Liver (tissue), 9 donors: Measurements from ENCODE around the gene CPLX1. TPM values are rescaled to one million over a fixed set of nuclear protein-coding genes. Genes with fewer than 3 reads are reported as not detected.

Experiments
- DNase-seq: peaks from one replicate; pipeline ENCODE4 v3.0.0-alpha.2; 2017; ENCODE audit warnings: low spot score
- H3K27ac ChIP-seq, 2 donors: one replicate each; pipeline ENCODE4 v1.7.0; 2013; ENCODE audit warnings: inconsistent platforms in 2 of 2, low read length in 2 of 2, control low read depth in 1 of 2, low read depth in 1 of 2, mild to moderate bottlenecking in 1 of 2
- H3K27me3 ChIP-seq, 4 donors: one replicate each; pipeline versions ENCODE4 v1.6.1 to v1.7.0; 2013; ENCODE audit warnings: low read length in 3 of 4, inconsistent platforms in 1 of 4, mild to moderate bottlenecking in 1 of 4, moderate library complexity in 1 of 4; ENCODE audit not compliant: control insufficient read depth in 4 of 4, insufficient read depth in 4 of 4
- H3K36me3 ChIP-seq, 4 donors: one replicate each; pipeline versions ENCODE4 v1.6.1 to v1.7.0; 2013; ENCODE audit warnings: low read length in 3 of 4, mild to moderate bottlenecking in 3 of 4, low read depth in 1 of 4, moderate library complexity in 1 of 4; ENCODE audit not compliant: control insufficient read depth in 4 of 4, insufficient read depth in 3 of 4
- H3K4me1 ChIP-seq, 4 donors: one replicate each; pipeline versions ENCODE4 v1.6.1 to v1.7.0; 2013; ENCODE audit warnings: low read length in 3 of 4, mild to moderate bottlenecking in 3 of 4, moderate library complexity in 1 of 4; ENCODE audit not compliant: control insufficient read depth in 4 of 4, insufficient read depth in 4 of 4
- H3K4me3 ChIP-seq, 3 donors: one replicate each; pipeline versions ENCODE4 v1.6.1 to v1.7.0; 2013; ENCODE audit warnings: low read length in 3 of 3, control low read depth in 1 of 3, low read depth in 1 of 3, mild to moderate bottlenecking in 1 of 3
- H3K9ac ChIP-seq, 2 donors: one replicate each; pipeline ENCODE4 v1.7.0; 2013; ENCODE audit warnings: low read length in 2 of 2, mild to moderate bottlenecking in 2 of 2, moderate library complexity in 2 of 2, control low read depth in 1 of 2, low read depth in 1 of 2
- H3K9me3 ChIP-seq, 4 donors: one replicate each; pipeline versions ENCODE4 v1.6.1 to v1.7.0; 2013; ENCODE audit warnings: low read length in 3 of 4; ENCODE audit not compliant: control insufficient read depth in 4 of 4
- EGR1 ChIP-seq, 2 donors: IDR thresholded peaks; 2 replicates each; pipeline ENCODE4 v1.6.1; 2016 to 2018; ENCODE audit warnings: antibody characterized with exemption in 2 of 2, low read depth in 2 of 2
- FOXA1 ChIP-seq: IDR thresholded peaks from 2 replicates; pipeline ENCODE4 v1.6.1; 2016; ENCODE audit warnings: antibody characterized with exemption
- FOXA2 ChIP-seq: IDR thresholded peaks from 2 replicates; pipeline ENCODE4 v1.6.1; 2016; ENCODE audit warnings: antibody characterized with exemption
- GABPA ChIP-seq, 2 donors: IDR thresholded peaks in 1 of 2; conservative IDR thresholded peaks in 1 of 2; 2 replicates each; pipeline ENCODE4 v1.6.1; 2016; ENCODE audit warnings: antibody characterized with exemption in 2 of 2, mild to moderate bottlenecking in 1 of 2, moderate library complexity in 1 of 2
- HNF4A ChIP-seq, 2 donors: conservative IDR thresholded peaks; 2 replicates each; pipeline ENCODE4 v1.6.1; 2016; ENCODE audit warnings: antibody characterized with exemption in 2 of 2, mild to moderate bottlenecking in 2 of 2
- HNF4G ChIP-seq: IDR thresholded peaks from 2 replicates; pipeline ENCODE4 v1.6.1; 2016; ENCODE audit warnings: antibody characterized with exemption
- JUND ChIP-seq, 2 donors: IDR thresholded peaks; 2 replicates each; pipeline ENCODE4 v1.6.1; 2016; ENCODE audit warnings: antibody characterized with exemption in 2 of 2
- NR2F2 ChIP-seq: IDR thresholded peaks from 2 replicates; pipeline ENCODE4 v1.6.1; 2016; ENCODE audit warnings: antibody characterized with exemption
- RAD21 ChIP-seq, 2 donors: IDR thresholded peaks; 2 replicates each; pipeline ENCODE4 v1.6.1; 2016; ENCODE audit warnings: antibody characterized with exemption in 2 of 2, mild to moderate bottlenecking in 2 of 2
- RXRA ChIP-seq, 2 donors: IDR thresholded peaks; 2 replicates each; pipeline ENCODE4 v1.6.1; 2017 to 2018; ENCODE audit warnings: antibody characterized with exemption in 2 of 2, mild to moderate bottlenecking in 1 of 2
- SP1 ChIP-seq: IDR thresholded peaks from 2 replicates; pipeline ENCODE4 v1.6.1; 2018; ENCODE audit warnings: antibody characterized with exemption, mild to moderate bottlenecking
- TAF1 ChIP-seq: conservative IDR thresholded peaks from 2 replicates; pipeline ENCODE4 v1.6.1; 2016; ENCODE audit warnings: antibody characterized with exemption, mild to moderate bottlenecking
- YY1 ChIP-seq: IDR thresholded peaks from 2 replicates; pipeline ENCODE4 v1.6.1; 2016; ENCODE audit warnings: antibody characterized with exemption, mild to moderate bottlenecking
- WGBS: extraction: QIAGEN DNeasy Blood & Tissue Kit; methylation state at CpG from one replicate; pipeline ENCODE4 v1.1.7; 2013; 5-methylcytosine and 5-hydroxymethylcytosine counted together
- polyA plus RNA-seq, 2 donors: library from polyadenylated mRNA; stranded (reverse) in 1 of 2; unstranded in 1 of 2; fragments of 200-250 nt in 1 of 2; fragments of >200 nt in 1 of 2; fragmentation: Nextera tagmentation in 1 of 2; extraction: Ambion mirVana in 1 of 2; gene quantifications; one replicate each; pipeline versions ENCODE4 v1.2.1 to v1.2.3, GENCODE V29; 2013 to 2015
- total RNA-seq, 2 donors: library from RNA; depleted of rRNA; stranded (reverse); fragments of >200 nt; gene quantifications; one replicate each; pipeline ENCODE4 v1.2.3, GENCODE V29; 2014
- TF ChIP-seq, protein P1 (sequence below): IDR thresholded peaks from 2 replicates; pipeline ENCODE4 v1.6.1; 2016; ENCODE audit warnings: antibody characterized with exemption
- TF ChIP-seq, protein P2 (sequence below): IDR thresholded peaks from 2 replicates; pipeline ENCODE4 v1.6.1; 2016; ENCODE audit warnings: antibody characterized with exemption
- TF ChIP-seq, protein P3 (sequence below): IDR thresholded peaks from 2 replicates; pipeline ENCODE4 v1.6.1; 2016; ENCODE audit warnings: antibody characterized with exemption
- TF ChIP-seq, protein P4 (sequence below): IDR thresholded peaks from 2 replicates; pipeline ENCODE4 v1.6.1; 2016; ENCODE audit warnings: antibody characterized with exemption, mild to moderate bottlenecking
- TF ChIP-seq, protein P5 (sequence below): fragments of 150-350 bp; IDR thresholded peaks from 2 replicates; pipeline ENCODE4 v1.5.1; 2017; ENCODE audit warnings: improper control_type of control experiment, low read depth, low read length; ENCODE audit not compliant: missing input control
- donor health status: healthy.
- donor health status: healthy.
- donor health status: healthy.
- donor health status: healthy.
- donor health status: healthy.

The CPLX1 gene
- total and polyA plus RNA-seq, 4 donors, result 0.14 to 2.8 (median 0.80) TPM

DNA sequence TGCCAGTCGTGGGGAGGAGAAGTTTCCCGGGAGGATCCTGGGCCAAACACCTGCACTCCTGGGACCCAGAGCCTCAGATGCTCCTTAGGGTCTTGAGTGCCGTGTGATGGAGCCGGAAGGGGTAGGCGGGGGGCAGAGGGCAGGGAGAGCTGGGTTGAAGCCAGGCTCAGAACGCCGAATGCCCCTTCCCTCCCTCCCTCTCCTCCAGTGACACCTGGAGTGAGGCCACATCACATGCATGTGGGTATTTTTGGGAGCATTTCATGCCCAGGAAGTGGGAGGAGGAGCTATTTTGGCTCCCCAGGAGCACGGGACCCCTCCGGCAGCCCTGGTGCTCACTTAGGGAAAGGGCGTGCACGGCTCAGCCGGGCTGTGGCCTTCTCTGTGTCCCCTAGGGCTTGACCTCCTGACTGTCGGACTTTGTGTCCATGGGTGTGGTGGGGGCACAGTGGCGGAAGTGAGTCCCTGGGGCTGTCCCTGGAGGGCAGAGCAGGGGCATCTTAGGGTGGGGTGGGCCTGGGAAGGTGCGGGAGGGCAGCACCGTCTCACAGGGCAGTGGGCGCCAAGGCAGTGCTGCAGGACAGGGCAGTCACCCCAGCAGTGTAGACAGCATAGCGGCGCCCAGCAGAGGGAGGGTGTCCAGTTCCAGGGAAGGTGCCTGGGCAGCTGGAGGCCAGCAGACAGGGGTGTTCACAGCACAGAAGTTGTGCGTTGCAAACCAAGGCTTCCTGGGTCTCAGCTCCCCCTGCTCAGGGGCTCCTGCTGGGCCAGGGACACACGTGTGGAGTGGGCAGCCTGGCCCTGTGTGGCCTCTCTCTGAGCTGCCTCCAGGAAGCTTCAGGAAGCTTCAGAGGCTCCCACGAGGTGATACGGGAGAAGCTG is 4.9 kb upstream of the CPLX1 start:
- DNase-seq, result no peak
- Histone ChIP-seq H3K4me3 (no peak overlapping the region), H3K9ac (no peak overlapping the region), H3K4me1 (peaks cover 0 to 7% (median 5%) of the 10 kb centered on the region in 4 donors), H3K27ac (no peak overlapping the region), H3K9me3 (peaks cover 0 to 5% (median 0%) of the 10 kb centered on the region in 4 donors), H3K27me3 (no peaks in the 10 kb centered on the region), H3K36me3 (no peaks in the 10 kb centered on the region)
- TF ChIP-seq RXRA (IDR thresholded peaks at IDR 0.05) (no peak), SP1 (no peak), FOXA1 (no peak), HNF4A (conservative IDR thresholded peaks at IDR 0.05) (no peak), TAF1 (no peak)
- TF ChIP-seq, protein P1, sequence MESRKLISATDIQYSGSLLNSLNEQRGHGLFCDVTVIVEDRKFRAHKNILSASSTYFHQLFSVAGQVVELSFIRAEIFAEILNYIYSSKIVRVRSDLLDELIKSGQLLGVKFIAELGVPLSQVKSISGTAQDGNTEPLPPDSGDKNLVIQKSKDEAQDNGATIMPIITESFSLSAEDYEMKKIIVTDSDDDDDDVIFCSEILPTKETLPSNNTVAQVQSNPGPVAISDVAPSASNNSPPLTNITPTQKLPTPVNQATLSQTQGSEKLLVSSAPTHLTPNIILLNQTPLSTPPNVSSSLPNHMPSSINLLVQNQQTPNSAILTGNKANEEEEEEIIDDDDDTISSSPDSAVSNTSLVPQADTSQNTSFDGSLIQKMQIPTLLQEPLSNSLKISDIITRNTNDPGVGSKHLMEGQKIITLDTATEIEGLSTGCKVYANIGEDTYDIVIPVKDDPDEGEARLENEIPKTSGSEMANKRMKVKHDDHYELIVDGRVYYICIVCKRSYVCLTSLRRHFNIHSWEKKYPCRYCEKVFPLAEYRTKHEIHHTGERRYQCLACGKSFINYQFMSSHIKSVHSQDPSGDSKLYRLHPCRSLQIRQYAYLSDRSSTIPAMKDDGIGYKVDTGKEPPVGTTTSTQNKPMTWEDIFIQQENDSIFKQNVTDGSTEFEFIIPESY, result no peak
- 75% methylated on average over 23 of the region's 23 CpGs for WGBS

DNA sequence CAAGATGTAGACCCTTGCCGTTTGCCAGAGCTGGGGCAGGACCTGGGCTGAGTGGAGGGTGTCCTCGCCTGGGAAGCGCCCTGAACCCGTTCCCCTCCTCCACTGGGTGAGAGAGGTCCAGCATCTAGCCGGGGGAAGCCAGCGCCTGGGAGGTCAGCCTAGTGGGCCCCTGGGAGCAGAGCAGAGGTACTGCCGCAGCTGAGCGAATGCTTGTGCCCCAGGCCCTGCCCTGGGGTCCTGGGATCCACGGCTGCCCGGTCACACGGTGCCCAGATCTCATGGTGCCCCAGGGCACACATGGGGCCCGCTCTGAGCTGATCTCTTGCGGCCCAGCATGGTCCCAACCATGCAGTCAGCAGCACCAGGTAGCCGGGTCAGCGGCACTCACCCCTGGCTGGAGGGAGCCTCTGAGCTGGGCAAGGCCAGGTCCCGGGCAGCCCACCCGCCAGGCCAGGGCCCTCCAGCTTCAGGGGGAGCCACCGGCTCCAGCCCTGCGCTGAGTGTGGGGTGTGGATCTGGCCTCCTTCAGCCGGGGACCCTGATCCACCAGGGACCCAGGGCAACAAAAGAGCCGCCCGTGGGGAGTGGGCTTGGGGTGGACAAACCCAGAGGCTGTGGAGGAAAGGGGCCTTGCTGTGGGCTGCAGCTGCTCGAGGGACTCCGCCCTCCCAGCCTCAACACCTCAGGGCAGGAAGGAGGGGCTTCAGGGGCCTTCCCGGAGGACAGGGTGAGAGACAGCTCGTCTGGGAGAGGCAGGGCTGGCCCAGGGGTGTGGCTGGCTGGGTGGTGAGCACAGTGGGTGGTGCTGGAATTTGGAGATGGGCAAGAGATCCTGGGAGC is 4.1 kb upstream of the CPLX1 start:
- H3K4me1 ChIP-seq, result peaks cover 2 to 11% (median 9%) of the 10 kb centered on the region in 4 donors
- no peak overlapping the region for H3K9ac ChIP-seq
- H3K27ac ChIP-seq, result no peak overlapping the region
- H3K36me3 ChIP-seq, result no peaks in the 10 kb centered on the region
- 75% methylated on average over 26 of the region's 26 CpGs for WGBS
- DNase-seq, result no peak
- H3K27me3 ChIP-seq, result no peaks in the 10 kb centered on the region
- TF ChIP-seq HNF4A (conservative IDR thresholded peaks at IDR 0.05) (no peak), SP1 (no peak), HNF4G (no peak), EGR1 (IDR thresholded peaks at IDR 0.05; ENCODE audit: low read depth in 2 of 2) (no peak), GABPA (IDR thresholded peaks at IDR 0.05 in 1 of 2, conservative IDR thresholded peaks at IDR 0.05 in 1 of 2) (no peak), FOXA2 (no peak), RAD21 (IDR thresholded peaks at IDR 0.05) (no peak), JUND (IDR thresholded peaks at IDR 0.05) (no peak), YY1 (no peak), TAF1 (no peak), NR2F2 (no peak), RXRA (IDR thresholded peaks at IDR 0.05) (no peak), FOXA1 (no peak)
- TF ChIP-seq, protein P2, sequence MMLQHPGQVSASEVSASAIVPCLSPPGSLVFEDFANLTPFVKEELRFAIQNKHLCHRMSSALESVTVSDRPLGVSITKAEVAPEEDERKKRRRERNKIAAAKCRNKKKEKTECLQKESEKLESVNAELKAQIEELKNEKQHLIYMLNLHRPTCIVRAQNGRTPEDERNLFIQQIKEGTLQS, result no peak
- TF ChIP-seq, protein P3, sequence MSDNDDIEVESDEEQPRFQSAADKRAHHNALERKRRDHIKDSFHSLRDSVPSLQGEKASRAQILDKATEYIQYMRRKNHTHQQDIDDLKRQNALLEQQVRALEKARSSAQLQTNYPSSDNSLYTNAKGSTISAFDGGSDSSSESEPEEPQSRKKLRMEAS, result no peak
- TF ChIP-seq, protein P4, sequence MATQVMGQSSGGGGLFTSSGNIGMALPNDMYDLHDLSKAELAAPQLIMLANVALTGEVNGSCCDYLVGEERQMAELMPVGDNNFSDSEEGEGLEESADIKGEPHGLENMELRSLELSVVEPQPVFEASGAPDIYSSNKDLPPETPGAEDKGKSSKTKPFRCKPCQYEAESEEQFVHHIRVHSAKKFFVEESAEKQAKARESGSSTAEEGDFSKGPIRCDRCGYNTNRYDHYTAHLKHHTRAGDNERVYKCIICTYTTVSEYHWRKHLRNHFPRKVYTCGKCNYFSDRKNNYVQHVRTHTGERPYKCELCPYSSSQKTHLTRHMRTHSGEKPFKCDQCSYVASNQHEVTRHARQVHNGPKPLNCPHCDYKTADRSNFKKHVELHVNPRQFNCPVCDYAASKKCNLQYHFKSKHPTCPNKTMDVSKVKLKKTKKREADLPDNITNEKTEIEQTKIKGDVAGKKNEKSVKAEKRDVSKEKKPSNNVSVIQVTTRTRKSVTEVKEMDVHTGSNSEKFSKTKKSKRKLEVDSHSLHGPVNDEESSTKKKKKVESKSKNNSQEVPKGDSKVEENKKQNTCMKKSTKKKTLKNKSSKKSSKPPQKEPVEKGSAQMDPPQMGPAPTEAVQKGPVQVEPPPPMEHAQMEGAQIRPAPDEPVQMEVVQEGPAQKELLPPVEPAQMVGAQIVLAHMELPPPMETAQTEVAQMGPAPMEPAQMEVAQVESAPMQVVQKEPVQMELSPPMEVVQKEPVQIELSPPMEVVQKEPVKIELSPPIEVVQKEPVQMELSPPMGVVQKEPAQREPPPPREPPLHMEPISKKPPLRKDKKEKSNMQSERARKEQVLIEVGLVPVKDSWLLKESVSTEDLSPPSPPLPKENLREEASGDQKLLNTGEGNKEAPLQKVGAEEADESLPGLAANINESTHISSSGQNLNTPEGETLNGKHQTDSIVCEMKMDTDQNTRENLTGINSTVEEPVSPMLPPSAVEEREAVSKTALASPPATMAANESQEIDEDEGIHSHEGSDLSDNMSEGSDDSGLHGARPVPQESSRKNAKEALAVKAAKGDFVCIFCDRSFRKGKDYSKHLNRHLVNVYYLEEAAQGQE, result no peak
- TF ChIP-seq, protein P1, result no peak
- TF ChIP-seq, protein P5, sequence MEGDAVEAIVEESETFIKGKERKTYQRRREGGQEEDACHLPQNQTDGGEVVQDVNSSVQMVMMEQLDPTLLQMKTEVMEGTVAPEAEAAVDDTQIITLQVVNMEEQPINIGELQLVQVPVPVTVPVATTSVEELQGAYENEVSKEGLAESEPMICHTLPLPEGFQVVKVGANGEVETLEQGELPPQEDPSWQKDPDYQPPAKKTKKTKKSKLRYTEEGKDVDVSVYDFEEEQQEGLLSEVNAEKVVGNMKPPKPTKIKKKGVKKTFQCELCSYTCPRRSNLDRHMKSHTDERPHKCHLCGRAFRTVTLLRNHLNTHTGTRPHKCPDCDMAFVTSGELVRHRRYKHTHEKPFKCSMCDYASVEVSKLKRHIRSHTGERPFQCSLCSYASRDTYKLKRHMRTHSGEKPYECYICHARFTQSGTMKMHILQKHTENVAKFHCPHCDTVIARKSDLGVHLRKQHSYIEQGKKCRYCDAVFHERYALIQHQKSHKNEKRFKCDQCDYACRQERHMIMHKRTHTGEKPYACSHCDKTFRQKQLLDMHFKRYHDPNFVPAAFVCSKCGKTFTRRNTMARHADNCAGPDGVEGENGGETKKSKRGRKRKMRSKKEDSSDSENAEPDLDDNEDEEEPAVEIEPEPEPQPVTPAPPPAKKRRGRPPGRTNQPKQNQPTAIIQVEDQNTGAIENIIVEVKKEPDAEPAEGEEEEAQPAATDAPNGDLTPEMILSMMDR, result no peak
- peaks cover 0 to 5% (median 0%) of the 10 kb centered on the region in 4 donors for H3K9me3 ChIP-seq
- H3K4me3 ChIP-seq, result no peak overlapping the region
